HepG2 (cell line): ENCODE data around the gene CHL1. TPM values are rescaled to one million over a fixed set of nuclear protein-coding genes. Genes with fewer than 3 reads are reported as not detected.

Experiments used
- ATAC-seq: fragments of 200-7000 bp; cut with Tn5 transposase; 3 replicates; pipeline ENCODE4 v1.9.1; 2020; ENCODE audit warnings: mild to moderate bottlenecking, moderate library complexity
- BruUV-seq: library from RNA; stranded (reverse); fragments of 400-500 nt; replicated peaks from 2 replicates; lab custom pipeline; 2021; lab: Mats Ljungman, UMichigan
- CTCF ChIA-PET: fragments of 300-600 bp; formaldehyde crosslinking; extraction: SDS; loops from one replicate; lab custom pipeline; 2021; ENCODE audit warnings: low total read pairs, inconsistent platforms, low intra/inter-chr PET ratio; lab: Yijun Ruan, JAX
- POLR2A ChIA-PET: fragments of 350-600 bp; sonication (Branson Sonifier 250); formaldehyde crosslinking; loops from one replicate; lab custom pipeline; 2020; ENCODE audit warnings: antibody characterized with exemption, inconsistent platforms; lab: Yijun Ruan, JAX
- DNase-seq: peaks from one replicate; pipeline ENCODE4 v3.0.0-alpha.2; 2015; ENCODE audit warnings: low spot score
- FAIRE-seq: peaks from 3 replicates; lab custom pipeline; 2011; peaks lifted over from hg19 to GRCh38; lab: Jason Lieb, UNC
- H2AFZ ChIP-seq: one replicate; pipeline ENCODE4 v1.6.1; 2011; ENCODE audit warnings: low read length, inconsistent platforms
- H3K27ac ChIP-seq: fragments of 300-600 bp; 3 replicates; pipeline ENCODE4 v1.8.0; 2011; ENCODE audit warnings: mixed run types, mild to moderate bottlenecking, mixed read lengths, low read length, inconsistent platforms; ENCODE audit not compliant: insufficient read depth; ENCODE audit errors: extremely low read length
- H3K27me3 ChIP-seq, 2 experiments: fragments of 200-600 bp in 1 of 2; 2 replicates in 1 of 2; 3 replicates in 1 of 2; pipeline versions ENCODE4 v1.6.0 to v1.8.0; 2011; ENCODE audit warnings: low read length in 2 of 2, mild to moderate bottlenecking in 2 of 2, moderate library complexity in 2 of 2, inconsistent platforms in 1 of 2; ENCODE audit not compliant: insufficient read depth in 2 of 2, control insufficient read depth in 1 of 2
- H3K36me3 ChIP-seq, 2 experiments: fragments of 200-600 bp in 1 of 2; replicated peaks in 1 of 2; 2 replicates in 1 of 2; 3 replicates in 1 of 2; pipeline versions ENCODE4 v1.5.1 to v1.8.0; 2011; ENCODE audit warnings: low read length in 2 of 2, inconsistent platforms in 1 of 2; ENCODE audit not compliant: insufficient read depth in 2 of 2, control insufficient read depth in 1 of 2
- H3K4me1 ChIP-seq: 2 replicates; pipeline ENCODE4 v1.5.1; 2012; ENCODE audit warnings: low read length, inconsistent platforms; ENCODE audit not compliant: insufficient read depth
- H3K4me2 ChIP-seq: 2 replicates; pipeline ENCODE4 v1.6.0; 2011; ENCODE audit warnings: low read depth, low read length, inconsistent platforms
- H3K4me3 ChIP-seq, 3 experiments: fragments of 200-600 bp in 1 of 3; sonication (generic), shearing (Covaris generic) in 1 of 3; replicated peaks in 1 of 3; 2 replicates each; pipeline ENCODE4 v1.5.1; 2011 to 2016; ENCODE audit warnings: low read length in 3 of 3, inconsistent platforms in 2 of 3, low read depth in 2 of 3, mild to moderate bottlenecking in 2 of 3, control low read depth in 1 of 3, mixed read lengths in 1 of 3; ENCODE audit not compliant: insufficient read depth in 1 of 3
- H3K79me2 ChIP-seq: one replicate; pipeline ENCODE4 v1.6.1; 2011; ENCODE audit warnings: low read length, inconsistent platforms; ENCODE audit not compliant: insufficient read depth
- H3K9ac ChIP-seq: 2 replicates; pipeline ENCODE4 v1.6.0; 2011; ENCODE audit warnings: mild to moderate bottlenecking, low read depth, low read length, inconsistent platforms; ENCODE audit not compliant: insufficient read depth
- H3K9me3 ChIP-seq: 2 replicates; pipeline ENCODE4 v1.5.1; 2012; ENCODE audit warnings: mild to moderate bottlenecking, low read length
- H4K20me1 ChIP-seq: 2 replicates; pipeline ENCODE4 v1.6.0; 2011; ENCODE audit warnings: inconsistent platforms, mild to moderate bottlenecking, low read length, moderate library complexity; ENCODE audit not compliant: insufficient read depth
- GATAD1 ChIP-seq: IDR thresholded peaks from 2 replicates; pipeline ENCODE4 v1.6.1; 2016; ENCODE audit warnings: missing genetic modification reagents, missing compliant biosample characterization
- NR0B2 ChIP-seq: sonication (generic); formaldehyde crosslinking; IDR thresholded peaks from 2 replicates; pipeline ENCODE4 v1.4.0; 2020; ENCODE audit warnings: mild to moderate bottlenecking, missing genetic modification reagents
- RFX3 ChIP-seq: IDR thresholded peaks from 2 replicates; pipeline ENCODE4 v1.6.1; 2016; ENCODE audit warnings: missing biosample characterization, missing genetic modification reagents
- TBL1XR1 ChIP-seq: fragments of 150-350 bp; IDR thresholded peaks from 2 replicates; pipeline ENCODE4 v1.6.1; 2014; ENCODE audit warnings: borderline replicate concordance, low read length; ENCODE audit not compliant: partially characterized antibody
- ZFP82 ChIP-seq: sonication (generic); formaldehyde crosslinking; IDR thresholded peaks from 2 replicates; pipeline ENCODE4 v1.5.1; 2020; ENCODE audit warnings: mild to moderate bottlenecking, missing genetic modification reagents, borderline replicate concordance
- ZNF350 ChIP-seq: sonication (generic); formaldehyde crosslinking; IDR thresholded peaks from 2 replicates; pipeline ENCODE4 v1.4.0; 2020; ENCODE audit warnings: mild to moderate bottlenecking, low read depth, missing genetic modification reagents, borderline replicate concordance
- ZNF446 ChIP-seq: sonication (generic); formaldehyde crosslinking; IDR thresholded peaks from 2 replicates; pipeline ENCODE4 v1.5.0; 2020; ENCODE audit warnings: mild to moderate bottlenecking, missing genetic modification reagents
- ZNF672 ChIP-seq: sonication (generic); formaldehyde crosslinking; IDR thresholded peaks from 2 replicates; pipeline ENCODE4 v1.8.1; 2022; ENCODE audit warnings: missing genetic modification reagents
- ZNF75D ChIP-seq: sonication (generic); formaldehyde crosslinking; IDR thresholded peaks from 2 replicates; pipeline ENCODE4 v1.8.1; 2023; ENCODE audit warnings: missing genetic modification reagents, mild to moderate bottlenecking, borderline replicate concordance
- WGBS: methylation state at CpG from one replicate; pipeline ENCODE4 v1.1.6; 2017; ENCODE audit warnings: low lambda C conversion rate; 5-methylcytosine and 5-hydroxymethylcytosine counted together
- in situ Hi-C: cut with HindIII; loops from 2 replicates; pipeline ENCODE4 v1.10.0; 2017; ENCODE audit warnings: low pct_unique_long_range_greater_than_20kb; ENCODE audit not compliant: extremely low pct_ligation_motif_present
- intact Hi-C: fragments of 100-400 bp; cut with micrococcal nuclease; formaldehyde crosslinking; loops from one replicate; pipeline ENCODE4 v1.10.0; 2022; ENCODE audit not compliant: unreplicated experiment
- polyA plus RNA-seq, 8 experiments: library from polyadenylated mRNA; depleted of rRNA in 3 of 8; stranded (reverse) in 7 of 8; unstranded in 1 of 8; fragments of >200 nt; fragmentation: Illumina TruSeq in 4 of 8; extraction: Trizol in 4 of 8; gene quantifications; 2 replicates each; pipeline versions ENCODE4 v1.2.1 to v1.2.3, GENCODE V29; 2011 to 2016; ENCODE audit warnings: low read depth in 4 of 8, missing spikeins in 1 of 8, mixed read lengths in 1 of 8; ENCODE audit not compliant: insufficient read depth in 1 of 8
- total RNA-seq, 5 experiments: library from RNA; depleted of rRNA; stranded (reverse); fragments of >200 nt; fragmentation: Illumina TruSeq; extraction: Trizol; gene quantifications; 2 replicates each; pipeline ENCODE4 v1.2.3, GENCODE V29; 2016; ENCODE audit warnings: low read depth in 1 of 5
- TF ChIP-seq, protein P1 (sequence below): sonication (generic); formaldehyde crosslinking; IDR thresholded peaks from 2 replicates; pipeline ENCODE4 v1.4.0; 2020; ENCODE audit warnings: mild to moderate bottlenecking, missing genetic modification reagents
- TF ChIP-seq, protein P2 (sequence below): sonication (generic); formaldehyde crosslinking; IDR thresholded peaks from 2 replicates; pipeline ENCODE4 v1.8.1; 2023; ENCODE audit warnings: mild to moderate bottlenecking, missing genetic modification reagents, borderline replicate concordance

CHL1 gene
- total and polyA plus RNA-seq, 2 of the 13 experiments (the other 11 are each of a cell fraction or from before 2014, with no cell fraction given), result not detected

GRCh38 chr3:341998-342397, 145.4 kb downstream of the CHL1 start (continued):
- TF ChIP-seq ZNF75D (CRISPR knock-in tag), result no peak
- TF ChIP-seq, protein P1, sequence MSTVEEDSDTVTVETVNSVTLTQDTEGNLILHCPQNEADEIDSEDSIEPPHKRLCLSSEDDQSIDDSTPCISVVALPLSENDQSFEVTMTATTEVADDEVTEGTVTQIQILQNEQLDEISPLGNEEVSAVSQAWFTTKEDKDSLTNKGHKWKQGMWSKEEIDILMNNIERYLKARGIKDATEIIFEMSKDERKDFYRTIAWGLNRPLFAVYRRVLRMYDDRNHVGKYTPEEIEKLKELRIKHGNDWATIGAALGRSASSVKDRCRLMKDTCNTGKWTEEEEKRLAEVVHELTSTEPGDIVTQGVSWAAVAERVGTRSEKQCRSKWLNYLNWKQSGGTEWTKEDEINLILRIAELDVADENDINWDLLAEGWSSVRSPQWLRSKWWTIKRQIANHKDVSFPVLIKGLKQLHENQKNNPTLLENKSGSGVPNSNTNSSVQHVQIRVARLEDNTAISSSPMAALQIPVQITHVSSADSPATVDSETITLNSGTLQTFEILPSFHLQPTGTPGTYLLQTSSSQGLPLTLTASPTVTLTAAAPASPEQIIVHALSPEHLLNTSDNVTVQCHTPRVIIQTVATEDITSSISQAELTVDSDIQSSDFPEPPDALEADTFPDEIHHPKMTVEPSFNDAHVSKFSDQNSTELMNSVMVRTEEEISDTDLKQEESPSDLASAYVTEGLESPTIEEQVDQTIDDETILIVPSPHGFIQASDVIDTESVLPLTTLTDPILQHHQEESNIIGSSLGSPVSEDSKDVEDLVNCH (CRISPR knock-in tag), result no peak
- TF ChIP-seq ZNF446 (CRISPR knock-in tag), result no peak

- Histone ChIP-seq H3K36me3 (no peaks in the 10 kb centered on the region), H3K27me3 (no peaks in the 10 kb centered on the region; a peak in 1 of 5 replicates), H3K4me3 (no peak overlapping the region), H3K9me3 (no peaks in the 10 kb centered on the region), H4K20me1 (no peaks in the 10 kb centered on the region), H3K4me2 (no peak overlapping the region), H3K27ac (no peak overlapping the region), H3K4me1 (no peaks in the 10 kb centered on the region), H3K9ac (no peak overlapping the region), H3K79me2 (no peaks in the 10 kb centered on the region), H2AFZ (no peak overlapping the region)
- FAIRE-seq (no peak), DNase-seq (no peak), ATAC-seq (no peak)
- ChIA-PET CTCF (no interaction called here), POLR2A (no interaction called here)
- in situ Hi-C loops (no loop called here), intact Hi-C loops (no loop called here)
- TF ChIP-seq NR0B2 (CRISPR knock-in tag), result no peak
- TF ChIP-seq, protein P2, sequence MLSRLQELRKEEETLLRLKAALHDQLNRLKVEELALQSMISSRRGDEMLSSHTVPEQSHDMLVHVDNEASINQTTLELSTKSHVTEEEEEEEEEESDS (CRISPR knock-in tag), result no peak
- TF ChIP-seq TBL1XR1, result no peak
- TF ChIP-seq GATAD1, result no peak
- TF ChIP-seq ZNF672 (CRISPR knock-in tag), result no peak
- TF ChIP-seq ZFP82 (CRISPR knock-in tag), result no peak
- no peak for TF ChIP-seq RFX3 (CRISPR knock-in tag)
- TF ChIP-seq ZNF350, result no peak
- WGBS, result 53% methylated on average over 1 of the region's 1 CpG
- BruUV-seq, result no TSS peak
These were observed 149.6 kb downstream of the CHL1 start for GRCh38 chr3:346186-346585.
